BE2C (cell line): ENCODE results near the gene ZBTB16.

Experiments used
- DNase-seq: peaks from one replicate; pipeline ENCODE4 v3.0.0-alpha.2; 2020
- H3K27me3 ChIP-seq: fragments of 250-450 bp; sonication (Bioruptor Pico); 2 replicates; pipeline ENCODE4 v1.5.1; 2020; ENCODE audit warnings: mild to moderate bottlenecking
- H3K36me3 ChIP-seq: fragments of 250-450 bp; sonication (Bioruptor Pico); 2 replicates; pipeline ENCODE4 v1.5.1; 2020; ENCODE audit warnings: mild to moderate bottlenecking
- H3K4me1 ChIP-seq: fragments of 250-450 bp; sonication (Bioruptor Pico); 2 replicates; pipeline ENCODE4 v1.5.1; 2020
- H3K4me3 ChIP-seq: 2 replicates; pipeline ENCODE4 v1.5.1; 2011; ENCODE audit warnings: low read depth, low read length
- H3K9me3 ChIP-seq: fragments of 250-450 bp; sonication (Bioruptor Pico); 2 replicates; pipeline ENCODE4 v1.5.1; 2020
- TF ChIP-seq, protein P1 (sequence below): IDR thresholded peaks from 2 replicates; pipeline ENCODE4 v1.5.1; 2012; ENCODE audit warnings: mild to moderate bottlenecking, low read depth, low read length

The ZBTB16 gene

DNA sequence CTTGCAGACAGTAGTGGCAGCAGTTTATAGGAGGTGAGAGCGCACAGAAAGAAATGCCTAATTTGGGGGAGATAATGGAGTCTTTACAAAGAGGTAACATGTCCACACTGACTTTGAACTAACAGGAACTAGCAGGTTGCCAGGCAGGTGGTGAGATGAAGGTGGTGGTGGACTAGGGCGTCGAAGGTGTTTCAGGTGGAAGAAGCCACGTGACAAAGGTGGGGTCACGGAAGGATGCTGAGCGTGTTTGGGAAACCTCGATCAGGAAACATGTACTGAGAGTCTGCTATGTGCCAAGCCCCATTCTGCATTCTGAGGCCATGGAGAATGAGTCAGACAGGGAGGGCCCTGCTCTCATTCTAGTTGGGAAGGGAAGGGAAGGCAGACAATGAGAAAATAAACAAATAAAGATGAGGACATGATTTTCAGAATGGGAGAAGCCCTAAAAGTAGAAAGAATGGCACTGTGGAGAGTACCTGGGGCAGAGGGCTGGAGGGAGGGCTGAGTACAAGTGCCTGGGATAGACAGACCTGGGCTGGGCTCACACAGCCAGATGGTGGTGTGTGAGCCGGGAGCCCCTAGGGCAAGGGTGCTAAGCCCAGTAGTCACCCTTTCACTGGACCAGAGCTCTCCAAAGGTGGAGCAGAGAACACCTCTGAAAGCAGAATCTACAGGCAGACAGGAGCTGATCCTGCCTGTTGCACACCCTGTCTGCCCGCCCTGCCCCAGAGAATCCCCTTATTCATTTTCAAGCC lies 220.5 kb downstream of the ZBTB16 start:
- TF ChIP-seq, protein P1, sequence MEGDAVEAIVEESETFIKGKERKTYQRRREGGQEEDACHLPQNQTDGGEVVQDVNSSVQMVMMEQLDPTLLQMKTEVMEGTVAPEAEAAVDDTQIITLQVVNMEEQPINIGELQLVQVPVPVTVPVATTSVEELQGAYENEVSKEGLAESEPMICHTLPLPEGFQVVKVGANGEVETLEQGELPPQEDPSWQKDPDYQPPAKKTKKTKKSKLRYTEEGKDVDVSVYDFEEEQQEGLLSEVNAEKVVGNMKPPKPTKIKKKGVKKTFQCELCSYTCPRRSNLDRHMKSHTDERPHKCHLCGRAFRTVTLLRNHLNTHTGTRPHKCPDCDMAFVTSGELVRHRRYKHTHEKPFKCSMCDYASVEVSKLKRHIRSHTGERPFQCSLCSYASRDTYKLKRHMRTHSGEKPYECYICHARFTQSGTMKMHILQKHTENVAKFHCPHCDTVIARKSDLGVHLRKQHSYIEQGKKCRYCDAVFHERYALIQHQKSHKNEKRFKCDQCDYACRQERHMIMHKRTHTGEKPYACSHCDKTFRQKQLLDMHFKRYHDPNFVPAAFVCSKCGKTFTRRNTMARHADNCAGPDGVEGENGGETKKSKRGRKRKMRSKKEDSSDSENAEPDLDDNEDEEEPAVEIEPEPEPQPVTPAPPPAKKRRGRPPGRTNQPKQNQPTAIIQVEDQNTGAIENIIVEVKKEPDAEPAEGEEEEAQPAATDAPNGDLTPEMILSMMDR, result no peak
- Histone ChIP-seq H3K4me1 (no peaks in the 10 kb centered on the region), H3K9me3 (no peaks in the 10 kb centered on the region), H3K4me3 (no peak overlapping the region), H3K36me3 (no peaks in the 10 kb centered on the region), H3K27me3 (peaks cover 18% of the 10 kb centered on the region)
- no peak for DNase-seq

DNA sequence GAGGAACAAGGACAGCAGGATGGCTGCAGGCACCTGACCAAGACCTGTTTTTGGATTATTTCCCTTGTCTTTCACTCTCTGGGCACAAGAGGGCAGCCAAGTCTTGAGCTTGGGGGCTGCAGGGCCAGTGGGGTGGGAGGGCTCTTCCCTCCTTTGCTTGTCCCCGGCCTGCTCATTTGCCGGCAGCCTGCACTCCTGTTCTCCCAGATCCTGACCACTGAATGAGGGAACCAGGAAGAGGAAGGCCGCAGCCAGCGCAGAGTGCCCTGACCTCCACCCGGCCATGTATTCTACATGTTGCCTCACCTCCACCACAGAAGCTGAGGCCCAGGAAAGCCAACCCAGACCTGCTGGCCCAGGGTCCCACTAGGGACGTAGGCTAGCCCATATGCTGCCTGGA lies 221.2 kb downstream of the ZBTB16 start:
- TF ChIP-seq, protein P1, result peak; percentile 72
- Histone ChIP-seq H3K4me1 (no peaks in the 10 kb centered on the region), H3K9me3 (no peaks in the 10 kb centered on the region), H3K27me3 (peaks cover 11% of the 10 kb centered on the region), H3K36me3 (no peaks in the 10 kb centered on the region), H3K4me3 (no peak overlapping the region)
- peak; percentile 69 for DNase-seq

DNA sequence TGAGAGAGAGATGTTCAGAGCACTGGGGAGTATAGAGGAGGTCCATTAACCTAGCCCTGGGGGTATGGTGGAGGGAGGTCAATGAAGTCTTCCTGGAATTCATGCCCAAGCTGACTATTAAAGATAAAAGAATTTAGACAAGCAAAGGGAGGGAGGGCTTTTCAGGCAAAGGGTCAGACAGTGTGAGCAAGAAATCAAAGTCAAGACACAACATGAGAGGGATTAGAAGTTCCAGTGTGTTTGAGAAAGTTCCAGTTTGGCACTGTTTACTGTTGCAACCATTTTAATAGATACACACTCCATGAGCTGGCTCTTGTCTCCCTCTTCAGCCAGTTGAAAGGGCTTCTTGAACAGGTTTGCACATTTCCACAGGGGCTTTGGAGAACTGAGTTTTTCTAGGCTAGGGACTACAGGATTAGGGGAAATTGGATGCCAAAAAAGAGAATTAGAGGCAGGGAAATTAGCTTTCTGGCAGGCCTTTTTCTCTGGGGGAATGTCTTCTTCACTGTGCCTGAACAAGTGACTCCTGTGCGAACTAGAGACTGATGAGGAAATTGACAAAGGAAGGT lies 222.0 kb downstream of the ZBTB16 start:
- Histone ChIP-seq H3K4me1 (no peaks in the 10 kb centered on the region), H3K9me3 (no peaks in the 10 kb centered on the region), H3K27me3 (peaks cover 9% of the 10 kb centered on the region), H3K36me3 (no peaks in the 10 kb centered on the region), H3K4me3 (no peak overlapping the region)
- TF ChIP-seq, protein P1, result no peak
- DNase-seq, result no peak

DNA sequence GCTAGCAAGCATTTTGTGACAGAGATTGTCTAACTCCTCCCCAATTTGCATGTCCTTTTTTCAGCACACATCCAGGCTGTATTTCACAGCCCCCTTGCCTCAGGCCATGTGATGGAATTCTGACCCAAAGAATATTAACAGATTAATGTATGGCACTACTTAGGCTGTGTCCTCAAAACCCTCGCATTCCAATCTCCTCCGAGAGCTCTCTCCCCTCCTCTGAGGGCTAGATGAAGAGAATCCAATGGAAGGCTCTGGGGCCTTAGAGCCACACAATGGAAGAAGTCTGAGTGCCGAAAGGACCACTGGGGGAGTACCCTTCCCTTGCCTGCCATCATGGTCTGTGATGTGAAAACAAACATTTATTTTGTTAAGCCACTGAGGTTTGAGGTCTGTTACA lies 223.0 kb downstream of the ZBTB16 start:
- peaks cover 5% of the 10 kb centered on the region for H3K27me3 ChIP-seq
- TF ChIP-seq, protein P1, result no peak
- H3K9me3 ChIP-seq, result no peaks in the 10 kb centered on the region
- H3K36me3 ChIP-seq, result no peaks in the 10 kb centered on the region
- no peaks in the 10 kb centered on the region for H3K4me1 ChIP-seq
- DNase-seq, result no peak
- H3K4me3 ChIP-seq, result no peak overlapping the region

DNA sequence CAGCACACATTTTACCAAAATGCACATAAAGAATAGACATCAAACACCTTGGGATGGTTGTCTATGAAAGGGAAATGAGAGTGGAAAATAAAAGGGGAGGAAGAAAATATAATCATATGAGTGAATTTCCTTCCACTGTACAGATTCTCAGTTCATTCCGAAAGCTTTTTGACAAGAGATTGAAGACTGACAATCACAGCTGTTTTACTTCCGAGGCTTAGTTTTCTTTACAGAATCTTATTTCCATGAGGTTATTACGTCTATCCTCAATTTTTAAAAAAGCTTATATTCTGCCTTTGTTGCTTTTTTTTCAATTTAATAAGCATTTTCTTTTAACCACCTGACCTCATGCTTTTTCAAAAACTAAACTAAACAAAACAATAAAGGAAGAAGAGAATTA lies 223.9 kb downstream of the ZBTB16 start:
- Histone ChIP-seq H3K27me3 (no peaks in the 10 kb centered on the region), H3K36me3 (no peaks in the 10 kb centered on the region), H3K4me1 (no peaks in the 10 kb centered on the region), H3K4me3 (no peak overlapping the region), H3K9me3 (no peaks in the 10 kb centered on the region)
- TF ChIP-seq, protein P1, result no peak
- no peak for DNase-seq

DNA sequence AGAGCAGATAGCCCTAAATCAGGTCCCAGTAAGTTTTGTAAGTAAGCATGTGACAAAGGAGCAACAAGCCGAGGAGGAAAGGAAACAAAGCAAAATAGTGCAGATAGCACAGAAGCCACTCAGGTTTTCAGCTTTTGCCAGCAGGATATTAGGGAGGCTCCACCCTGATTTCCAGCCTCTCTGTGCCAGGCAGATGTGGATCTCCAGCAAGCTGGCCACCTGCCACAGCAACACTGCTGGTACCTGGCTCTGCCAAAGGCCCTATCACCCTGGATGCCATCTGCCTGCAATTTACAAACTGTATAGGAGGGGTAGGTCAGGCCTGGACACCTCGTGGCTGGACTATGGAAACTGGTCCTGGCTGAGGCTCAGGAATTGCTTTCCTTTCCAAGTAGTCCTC lies 224.5 kb downstream of the ZBTB16 start:
- DNase-seq, result no peak
- Histone ChIP-seq H3K4me1 (no peaks in the 10 kb centered on the region), H3K4me3 (no peak overlapping the region), H3K36me3 (no peaks in the 10 kb centered on the region), H3K27me3 (no peaks in the 10 kb centered on the region), H3K9me3 (no peaks in the 10 kb centered on the region)
- TF ChIP-seq, protein P1, result no peak
